Right atrium auricular region (tissue), 2 donors: ENCODE data around the gene GAN. TPM values are rescaled to one million over a fixed set of nuclear protein-coding genes. Genes with fewer than 3 reads are reported as not detected.
A peak's percentile ranks its signal among the peaks of the same experiment; 100 is the strongest.

Experiments
- DNase-seq: peaks from one replicate; pipeline ENCODE4 v3.0.0-alpha.2; 2019; ENCODE audit warnings: low spot score
- H3K27ac ChIP-seq, 2 donors: fragments of 200-600 bp; sonication (generic); 1 replicate in 1 of 2; 2 replicates in 1 of 2; pipeline ENCODE4 v1.5.1; 2016 to 2019
- H3K27me3 ChIP-seq, 2 donors: fragments of 200-600 bp; sonication (generic); one replicate each; pipeline versions ENCODE4 v1.5.1 to v1.6.0; 2017 to 2019
- H3K36me3 ChIP-seq: fragments of 200-600 bp; sonication (generic); one replicate; pipeline ENCODE4 v1.5.1; 2016
- H3K4me1 ChIP-seq, 2 donors: fragments of 200-600 bp; sonication (generic); one replicate each; pipeline versions ENCODE4 v1.5.1 to v1.6.0; 2017 to 2019
- H3K4me3 ChIP-seq, 2 donors: fragments of 200-600 bp; sonication (generic); 1 replicate in 1 of 2; 2 replicates in 1 of 2; pipeline ENCODE4 v1.5.1; 2017 to 2019; ENCODE audit warnings: mild to moderate bottlenecking in 1 of 2, moderate library complexity in 1 of 2
- H3K9me3 ChIP-seq, 2 donors: fragments of 200-600 bp; sonication (generic); one replicate each; pipeline ENCODE4 v1.5.1; 2019
- total RNA-seq, 2 donors: library from RNA; depleted of rRNA; stranded (reverse); fragments of >200 nt; gene quantifications; one replicate each; pipeline ENCODE4 v1.1.0, GENCODE V29; 2016
- TF ChIP-seq, protein P1 (sequence below), 2 donors: fragments of 200-600 bp; sonication (generic); IDR thresholded peaks; one replicate each; pipeline ENCODE4 v1.5.1; 2019; ENCODE audit warnings: antibody characterized with exemption in 2 of 2

The GAN gene, protein sequence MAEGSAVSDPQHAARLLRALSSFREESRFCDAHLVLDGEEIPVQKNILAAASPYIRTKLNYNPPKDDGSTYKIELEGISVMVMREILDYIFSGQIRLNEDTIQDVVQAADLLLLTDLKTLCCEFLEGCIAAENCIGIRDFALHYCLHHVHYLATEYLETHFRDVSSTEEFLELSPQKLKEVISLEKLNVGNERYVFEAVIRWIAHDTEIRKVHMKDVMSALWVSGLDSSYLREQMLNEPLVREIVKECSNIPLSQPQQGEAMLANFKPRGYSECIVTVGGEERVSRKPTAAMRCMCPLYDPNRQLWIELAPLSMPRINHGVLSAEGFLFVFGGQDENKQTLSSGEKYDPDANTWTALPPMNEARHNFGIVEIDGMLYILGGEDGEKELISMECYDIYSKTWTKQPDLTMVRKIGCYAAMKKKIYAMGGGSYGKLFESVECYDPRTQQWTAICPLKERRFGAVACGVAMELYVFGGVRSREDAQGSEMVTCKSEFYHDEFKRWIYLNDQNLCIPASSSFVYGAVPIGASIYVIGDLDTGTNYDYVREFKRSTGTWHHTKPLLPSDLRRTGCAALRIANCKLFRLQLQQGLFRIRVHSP
- 10 to 100 TPM in 1 of 2 donors, 1 to 10 TPM in 1; 8.8 to 10.7 TPM for total RNA-seq

DNA sequence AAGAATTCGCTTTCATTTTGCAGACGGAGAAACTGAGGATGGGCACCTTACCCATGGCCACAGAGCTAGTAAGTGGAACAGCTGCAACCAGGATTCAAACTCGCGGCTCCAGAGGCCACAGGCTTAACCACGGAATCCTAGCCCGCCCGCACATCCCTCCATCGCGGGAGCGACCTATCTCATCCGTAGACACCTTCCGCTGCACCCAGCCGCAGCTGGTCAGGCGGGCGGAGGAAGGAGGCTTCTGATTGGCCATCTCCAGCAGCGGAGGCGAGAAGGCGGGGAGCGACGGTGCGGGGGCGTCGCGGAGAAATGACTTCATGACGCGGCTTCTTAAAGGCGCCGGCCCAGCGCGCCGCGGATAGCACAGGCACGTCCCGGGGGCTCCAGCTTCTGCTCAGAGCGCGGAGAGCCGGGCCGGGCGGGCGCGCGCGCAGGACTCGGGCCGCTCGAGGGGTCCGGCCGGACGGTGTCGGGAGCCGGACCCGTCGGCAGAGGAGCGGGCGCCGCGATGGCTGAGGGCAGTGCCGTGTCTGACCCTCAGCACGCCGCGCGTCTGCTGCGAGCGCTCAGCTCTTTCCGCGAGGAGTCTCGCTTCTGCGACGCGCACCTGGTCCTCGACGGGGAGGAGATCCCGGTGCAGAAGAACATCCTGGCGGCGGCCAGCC is at the start of gene GAN:
TSS of gene GAN (plus strand) at position 360 of the 668 bp plus-strand sequence. CDS start at position 512, 152 bp downstream.
- peak within 1 kb of the TSS; percentile 87 to 91 for H3K27ac ChIP-seq
- H3K36me3 ChIP-seq: no peaks in the 10 kb centered on the region
- TF ChIP-seq, protein P1, sequence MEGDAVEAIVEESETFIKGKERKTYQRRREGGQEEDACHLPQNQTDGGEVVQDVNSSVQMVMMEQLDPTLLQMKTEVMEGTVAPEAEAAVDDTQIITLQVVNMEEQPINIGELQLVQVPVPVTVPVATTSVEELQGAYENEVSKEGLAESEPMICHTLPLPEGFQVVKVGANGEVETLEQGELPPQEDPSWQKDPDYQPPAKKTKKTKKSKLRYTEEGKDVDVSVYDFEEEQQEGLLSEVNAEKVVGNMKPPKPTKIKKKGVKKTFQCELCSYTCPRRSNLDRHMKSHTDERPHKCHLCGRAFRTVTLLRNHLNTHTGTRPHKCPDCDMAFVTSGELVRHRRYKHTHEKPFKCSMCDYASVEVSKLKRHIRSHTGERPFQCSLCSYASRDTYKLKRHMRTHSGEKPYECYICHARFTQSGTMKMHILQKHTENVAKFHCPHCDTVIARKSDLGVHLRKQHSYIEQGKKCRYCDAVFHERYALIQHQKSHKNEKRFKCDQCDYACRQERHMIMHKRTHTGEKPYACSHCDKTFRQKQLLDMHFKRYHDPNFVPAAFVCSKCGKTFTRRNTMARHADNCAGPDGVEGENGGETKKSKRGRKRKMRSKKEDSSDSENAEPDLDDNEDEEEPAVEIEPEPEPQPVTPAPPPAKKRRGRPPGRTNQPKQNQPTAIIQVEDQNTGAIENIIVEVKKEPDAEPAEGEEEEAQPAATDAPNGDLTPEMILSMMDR (IDR thresholded peaks at IDR 0.05): no peak
- H3K4me3 ChIP-seq: peak within 1 kb of the TSS; percentile 79 to 97
- H3K4me1 ChIP-seq: peaks cover 0 to 35% of the 10 kb centered on the region in 2 donors
- peak; percentile 97 for DNase-seq
- no peaks in the 10 kb centered on the region for H3K9me3 ChIP-seq
- H3K27me3 ChIP-seq: no peaks in the 10 kb centered on the region

DNA sequence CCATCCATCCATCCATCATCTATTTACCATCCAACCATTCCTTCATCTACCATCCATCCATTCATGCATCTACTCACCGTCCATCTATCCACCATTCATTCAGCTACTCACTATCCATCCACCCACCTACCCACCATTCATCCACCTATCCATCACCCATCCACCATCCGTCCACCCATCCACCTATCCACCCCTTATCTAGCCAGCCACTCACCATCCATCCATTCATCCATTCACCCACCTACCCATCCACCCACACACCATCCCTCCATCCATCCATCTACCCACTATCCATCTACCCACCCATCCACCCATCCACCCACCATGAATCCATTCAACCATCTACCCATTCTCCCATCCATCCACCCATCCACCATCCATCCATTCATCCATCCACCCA is 49.7 kb upstream of the GAN start:
- TF ChIP-seq, protein P1 (IDR thresholded peaks at IDR 0.05): no peak
- no peaks in the 10 kb centered on the region for H3K27me3 ChIP-seq
- no peak overlapping the region for H3K4me3 ChIP-seq
- H3K36me3 ChIP-seq: no peaks in the 10 kb centered on the region
- no peak overlapping the region for H3K27ac ChIP-seq
- H3K4me1 ChIP-seq: peaks cover 0 to 12% of the 10 kb centered on the region in 2 donors
- no peak for DNase-seq
- no peaks in the 10 kb centered on the region for H3K9me3 ChIP-seq

DNA sequence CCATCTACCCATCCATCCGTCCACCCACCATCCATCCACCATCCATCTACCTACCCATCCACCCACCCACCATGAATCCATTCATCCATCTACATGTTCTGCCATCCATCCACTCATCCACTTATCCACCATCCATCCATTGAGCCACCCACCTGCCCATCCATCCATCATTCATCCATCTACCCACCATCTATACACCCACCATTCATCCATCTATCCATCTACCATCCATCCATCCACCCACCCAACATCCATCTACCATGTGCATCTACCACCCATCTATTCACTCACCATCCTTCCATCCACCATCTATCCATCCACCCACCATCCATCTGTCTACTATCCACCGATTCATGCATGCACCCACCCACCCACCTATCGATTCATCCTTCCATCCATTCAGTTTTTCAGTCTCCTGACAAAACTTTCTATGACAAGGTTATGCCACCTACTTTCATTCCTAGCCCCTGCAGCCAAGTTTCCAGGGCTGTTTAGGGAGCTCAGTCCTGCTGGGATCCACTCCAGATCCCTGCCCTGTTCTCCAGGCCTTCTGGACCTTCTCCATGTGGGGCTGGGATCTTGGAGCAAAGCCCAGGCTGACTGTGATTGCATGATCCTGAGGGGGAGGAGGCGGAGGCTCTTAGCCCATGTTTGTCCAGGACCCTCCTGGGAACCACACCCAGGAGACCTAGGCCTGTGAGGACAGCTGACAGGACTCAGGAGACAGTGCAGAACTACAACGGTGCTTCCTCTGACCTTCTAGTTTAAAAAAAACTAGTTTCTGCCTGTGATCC is 48.9 kb upstream of the GAN start:
- Histone ChIP-seq H3K27ac (peak overlapping the region in 1 of 2 donors; percentile 40), H3K36me3 (no peaks in the 10 kb centered on the region), H3K27me3 (no peaks in the 10 kb centered on the region), H3K4me3 (no peak overlapping the region), H3K4me1 (peaks cover 0 to 12% of the 10 kb centered on the region in 2 donors), H3K9me3 (no peaks in the 10 kb centered on the region)
- TF ChIP-seq, protein P1 (IDR thresholded peaks at IDR 0.05): no peak
- DNase-seq: peak; percentile 65

DNA sequence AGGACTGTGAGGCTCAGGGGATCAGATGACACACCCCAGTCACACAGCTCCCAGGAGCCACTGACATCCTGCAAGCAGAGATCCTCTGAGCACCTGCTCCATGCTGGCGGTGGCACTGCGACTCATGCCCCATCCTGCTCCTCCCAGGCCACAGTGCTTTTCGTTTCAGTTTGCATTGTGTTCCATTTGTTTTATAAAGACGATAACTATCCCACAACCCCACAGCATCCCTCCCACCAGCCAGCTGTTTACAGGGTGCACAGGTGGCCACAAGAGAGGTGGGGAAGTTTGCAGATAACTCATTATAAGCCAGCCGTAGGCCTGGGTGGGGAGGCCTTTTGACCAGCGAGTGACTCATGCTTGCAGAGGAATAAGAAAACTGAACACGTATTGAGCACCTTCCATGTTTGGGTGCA is 48.1 kb upstream of the GAN start:
- TF ChIP-seq, protein P1 (IDR thresholded peaks at IDR 0.05): no peak
- Histone ChIP-seq H3K36me3 (no peaks in the 10 kb centered on the region), H3K4me3 (no peak overlapping the region), H3K27ac (peak overlapping the region in 1 of 2 donors; percentile 40), H3K9me3 (no peaks in the 10 kb centered on the region), H3K4me1 (peaks cover 0 to 12% of the 10 kb centered on the region in 2 donors), H3K27me3 (no peaks in the 10 kb centered on the region)
- DNase-seq: no peak

DNA sequence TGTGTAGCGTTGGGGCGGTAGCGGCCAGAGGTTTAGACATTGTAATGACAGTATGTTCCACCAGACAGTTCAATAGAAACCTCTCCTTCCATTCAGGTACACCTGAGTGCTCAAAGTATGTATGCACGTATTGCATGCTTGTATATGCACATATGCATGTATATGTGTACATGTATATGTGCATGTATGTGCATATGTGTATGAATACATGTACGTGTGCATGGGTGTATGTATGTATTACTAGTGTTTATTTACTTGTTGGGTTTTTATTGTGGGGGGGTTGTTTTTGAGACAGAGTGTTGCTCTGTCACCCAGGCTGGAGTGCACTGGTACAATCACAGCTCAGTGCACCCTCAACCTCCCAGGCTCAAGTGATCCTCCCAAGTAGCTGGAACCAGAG is 46.3 kb upstream of the GAN start:
- Histone ChIP-seq H3K9me3 (no peaks in the 10 kb centered on the region), H3K27ac (no peak overlapping the region), H3K27me3 (no peaks in the 10 kb centered on the region), H3K4me3 (no peak overlapping the region), H3K4me1 (peaks cover 0 to 12% of the 10 kb centered on the region in 2 donors), H3K36me3 (no peaks in the 10 kb centered on the region)
- no peak for DNase-seq
- TF ChIP-seq, protein P1 (IDR thresholded peaks at IDR 0.05): no peak
